GM10266 (cell line): ENCODE results near the gene CDX1.

Source experiments
- DNase-seq: peaks from one replicate; pipeline ENCODE4 v3.0.0; 2012; ENCODE audit errors: extremely low spot score
- TF ChIP-seq, protein P1 (sequence below): IDR thresholded peaks from 2 replicates; pipeline ENCODE4 v1.5.1; 2012; ENCODE audit warnings: mild to moderate bottlenecking, low read depth; ENCODE audit not compliant: control insufficient read depth, insufficient read depth; ENCODE audit errors: missing control alignments

The CDX1 gene

DNA sequence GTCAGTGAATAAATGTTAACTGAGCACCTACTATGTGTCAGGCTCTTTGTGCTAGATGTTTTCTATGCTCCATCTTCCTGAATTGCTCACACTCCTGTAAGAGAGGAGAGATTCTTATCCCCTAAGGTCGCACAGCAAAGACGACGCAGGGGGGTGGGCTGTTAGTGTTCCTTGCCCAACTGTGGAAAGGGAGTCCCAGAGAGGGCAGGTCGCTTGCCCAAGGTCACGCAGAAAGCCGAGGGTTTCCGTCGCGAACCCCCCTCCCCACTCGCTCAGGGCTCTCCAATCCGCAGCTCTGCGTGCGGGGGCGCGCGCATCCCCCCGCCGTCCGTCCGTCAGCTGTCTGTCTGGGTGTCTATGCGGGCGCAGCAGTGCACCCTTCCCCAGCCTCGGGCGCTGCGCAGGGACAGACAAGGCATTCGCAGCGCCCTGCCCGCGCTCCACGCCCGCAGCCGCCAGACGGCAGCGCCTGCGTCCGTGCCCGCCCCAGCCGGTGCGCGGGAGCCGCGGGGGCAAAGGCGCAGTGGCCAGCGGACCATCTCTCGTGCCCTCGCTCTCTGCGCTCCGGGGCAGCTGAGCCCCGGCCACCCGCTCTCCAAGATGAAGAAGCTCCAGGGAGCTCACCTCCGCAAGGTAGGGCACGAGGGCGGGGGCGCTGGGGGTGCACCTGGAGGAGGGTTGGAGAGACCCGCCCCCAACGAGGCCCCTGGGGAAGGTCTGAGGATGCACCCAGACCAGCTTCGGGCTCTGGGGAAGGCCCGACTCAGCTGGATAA is 23.3 kb downstream of the CDX1 start, which contains the start of gene SLC6A7:
SLC6A7 (plus strand) TSS at position 335 of the 775 bp plus-strand sequence; CDS start at position 601, 266 bp downstream.
- no peak for DNase-seq
- TF ChIP-seq, protein P1, sequence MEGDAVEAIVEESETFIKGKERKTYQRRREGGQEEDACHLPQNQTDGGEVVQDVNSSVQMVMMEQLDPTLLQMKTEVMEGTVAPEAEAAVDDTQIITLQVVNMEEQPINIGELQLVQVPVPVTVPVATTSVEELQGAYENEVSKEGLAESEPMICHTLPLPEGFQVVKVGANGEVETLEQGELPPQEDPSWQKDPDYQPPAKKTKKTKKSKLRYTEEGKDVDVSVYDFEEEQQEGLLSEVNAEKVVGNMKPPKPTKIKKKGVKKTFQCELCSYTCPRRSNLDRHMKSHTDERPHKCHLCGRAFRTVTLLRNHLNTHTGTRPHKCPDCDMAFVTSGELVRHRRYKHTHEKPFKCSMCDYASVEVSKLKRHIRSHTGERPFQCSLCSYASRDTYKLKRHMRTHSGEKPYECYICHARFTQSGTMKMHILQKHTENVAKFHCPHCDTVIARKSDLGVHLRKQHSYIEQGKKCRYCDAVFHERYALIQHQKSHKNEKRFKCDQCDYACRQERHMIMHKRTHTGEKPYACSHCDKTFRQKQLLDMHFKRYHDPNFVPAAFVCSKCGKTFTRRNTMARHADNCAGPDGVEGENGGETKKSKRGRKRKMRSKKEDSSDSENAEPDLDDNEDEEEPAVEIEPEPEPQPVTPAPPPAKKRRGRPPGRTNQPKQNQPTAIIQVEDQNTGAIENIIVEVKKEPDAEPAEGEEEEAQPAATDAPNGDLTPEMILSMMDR: no peak

DNA sequence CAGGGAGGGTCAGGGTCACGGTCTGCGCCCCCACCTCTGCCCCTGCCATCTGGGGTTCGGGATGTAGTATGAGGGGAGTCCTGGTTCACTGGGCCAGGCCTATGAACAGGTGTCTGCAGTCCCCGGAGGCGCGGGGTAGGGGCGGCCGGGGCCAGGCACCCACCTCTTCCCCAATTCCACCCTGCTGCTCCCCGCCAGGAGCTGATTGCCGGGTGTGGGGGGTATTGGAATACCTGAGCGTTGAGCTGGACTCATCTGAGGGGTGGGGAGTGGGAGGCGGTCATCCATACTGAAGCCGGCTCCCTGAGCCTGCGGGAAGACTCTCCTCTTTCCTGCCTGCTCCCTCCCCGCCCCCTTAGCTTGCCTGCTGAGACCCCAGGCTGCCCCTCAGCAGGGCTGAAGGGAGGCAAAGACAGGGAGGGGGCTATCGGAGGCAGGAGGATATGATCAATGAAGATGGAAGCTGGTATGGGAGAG is 24.0 kb downstream of the CDX1 start:
- DNase-seq: no peak
- TF ChIP-seq, protein P1: no peak

DNA sequence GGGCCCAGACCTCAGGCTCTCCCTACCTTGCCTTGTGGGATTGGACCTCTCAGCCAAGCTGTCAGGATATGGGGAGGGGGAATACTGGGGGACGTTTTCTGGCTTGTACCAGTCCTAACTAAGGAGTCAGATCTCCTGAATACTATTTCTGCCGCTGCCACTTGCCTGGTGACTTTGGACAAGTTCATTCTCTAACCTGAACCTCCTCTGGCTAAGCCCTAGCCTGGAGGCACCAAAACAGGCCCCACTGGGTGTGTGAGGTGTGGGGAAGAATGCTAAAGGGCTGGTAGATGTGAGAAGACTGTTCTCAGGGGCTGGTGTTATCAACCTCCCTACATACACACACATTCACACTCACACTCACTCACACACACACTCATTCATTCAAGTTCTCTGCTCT is 24.4 kb downstream of the CDX1 start:
- TF ChIP-seq, protein P1: no peak
- DNase-seq: no peak

DNA sequence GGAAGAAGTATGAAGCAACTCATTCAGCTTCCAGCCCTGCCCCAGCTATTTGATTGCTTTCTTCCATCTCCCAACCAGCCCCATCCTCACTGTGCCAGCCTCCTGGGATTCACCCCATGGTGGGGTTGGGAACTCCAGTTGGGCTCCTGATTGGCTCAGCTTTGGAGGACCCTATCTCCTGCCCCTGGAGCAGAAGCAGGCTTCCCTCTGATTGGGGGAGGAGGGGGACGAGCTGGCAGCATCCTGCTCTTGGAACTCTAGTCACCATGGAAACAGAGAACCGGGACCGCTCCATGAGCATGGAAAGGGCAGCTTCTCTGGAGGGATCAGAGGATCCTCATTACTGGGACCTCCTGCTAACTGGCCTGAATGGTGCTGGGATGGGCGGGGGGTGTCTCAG is 25.9 kb downstream of the CDX1 start:
- TF ChIP-seq, protein P1: no peak
- DNase-seq: no peak

DNA sequence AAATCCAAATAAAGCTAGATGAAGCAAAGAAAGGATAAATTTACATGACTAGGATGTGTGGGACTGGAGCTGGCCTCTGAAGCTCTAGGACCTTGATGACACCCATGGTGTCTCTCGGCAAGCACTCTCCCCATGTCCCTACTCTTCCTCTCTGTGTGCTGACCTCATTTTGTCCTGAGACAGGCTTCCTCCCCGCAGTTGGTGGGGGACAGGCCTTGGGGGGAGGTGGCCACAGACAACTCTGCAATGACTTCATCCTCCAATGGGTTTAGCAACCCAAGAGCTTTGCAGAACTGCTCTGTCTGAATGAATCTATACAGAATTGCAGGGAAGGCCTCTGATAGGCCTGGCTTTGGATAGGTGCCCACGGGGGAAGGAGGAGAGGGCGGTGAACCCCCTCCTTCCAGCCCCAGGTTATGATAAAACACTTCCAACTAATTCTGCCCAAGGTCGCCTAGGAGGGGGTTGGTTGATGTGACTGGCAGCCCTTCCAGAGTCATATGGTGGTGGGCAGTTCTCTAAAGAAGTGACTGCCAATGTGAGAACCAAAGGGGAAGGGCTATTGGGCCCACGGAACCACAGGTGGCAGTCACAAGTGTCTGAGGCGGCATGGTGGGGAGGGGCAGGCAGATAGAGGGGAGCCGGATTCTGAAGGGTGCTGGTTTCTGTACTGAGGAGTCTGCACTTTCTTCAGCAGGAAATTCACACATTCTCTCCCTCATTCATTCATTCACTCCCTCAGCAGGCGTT is 29.3 kb downstream of the CDX1 start:
- TF ChIP-seq, protein P1: no peak
- no peak for DNase-seq

DNA sequence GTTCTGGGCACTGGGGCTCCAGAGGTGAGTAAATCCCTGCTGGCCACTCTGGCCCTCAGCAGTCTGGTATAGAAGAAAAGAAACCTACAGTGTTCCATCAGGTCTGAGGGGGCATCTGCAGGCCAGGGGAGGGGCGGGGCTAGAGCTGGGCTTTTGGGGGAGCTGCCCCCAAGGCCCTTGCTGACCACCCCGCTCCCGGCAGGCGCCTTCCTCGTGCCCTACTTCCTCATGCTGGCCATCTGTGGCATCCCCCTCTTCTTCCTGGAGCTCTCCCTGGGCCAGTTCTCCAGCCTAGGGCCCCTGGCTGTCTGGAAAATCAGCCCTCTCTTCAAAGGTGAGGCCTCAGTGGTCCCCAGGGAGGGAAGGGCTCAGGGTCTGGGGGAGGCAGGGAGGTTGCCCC is 29.9 kb downstream of the CDX1 start:
- no peak for DNase-seq
- TF ChIP-seq, protein P1: no peak

DNA sequence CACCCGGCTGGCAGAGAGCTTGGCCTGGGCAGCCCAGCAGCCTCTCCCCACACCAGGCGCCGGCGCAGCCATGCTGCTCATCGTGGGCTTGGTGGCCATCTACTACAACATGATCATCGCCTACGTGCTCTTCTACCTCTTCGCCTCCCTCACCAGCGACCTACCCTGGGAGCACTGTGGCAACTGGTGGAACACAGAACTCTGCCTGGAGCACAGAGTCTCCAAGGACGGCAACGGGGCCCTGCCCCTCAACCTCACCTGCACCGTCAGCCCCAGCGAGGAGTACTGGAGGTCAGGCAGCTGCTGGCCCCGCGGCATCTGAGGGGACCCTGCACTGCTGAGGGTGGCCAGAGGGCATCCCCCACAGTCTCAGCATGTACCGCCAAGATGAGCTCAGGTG is 30.4 kb downstream of the CDX1 start:
- TF ChIP-seq, protein P1: no peak
- no peak for DNase-seq
